ENCODE measurements around the gene KLF5. TPM values are rescaled to one million over a fixed set of nuclear protein-coding genes. Genes with fewer than 3 reads are reported as not detected.

KLF5 gene
- total and polyA plus RNA-seq, 10 of the 15 experiments (the other 5 are each of a cell fraction or from before 2014, with no cell fraction given) = 0.43 to 5.2 (median 1.0) TPM

GRCh38 chr13:73057284-73058063 lies 1.3 kb upstream of the KLF5 start:
- no peak overlapping the region for H3K4me2 ChIP-seq (ENCODE audit: control insufficient read depth, insufficient read depth)
- ChIA-PET SMC1A (ENCODE audit: uncharacterized antibody, unreplicated experiment) (interaction anchor here (1.0 to 1.2 kb wide), 2 partner anchors 22 to 419 kb away, joined by 3 read pairs; no protein-coding TSS in a partner anchor), POLR2A (no interaction called here), RAD21 (ENCODE audit: unreplicated experiment) (interaction anchor here (1.4 kb wide), 2 partner anchors 217 to 218 kb away, joined by 3 to 4 read pairs; no protein-coding TSS in a partner anchor), CTCF (interaction anchor here (1.0 to 1.4 kb wide), 3 partner anchors 14 to 187 kb away, joined by 3 to 4 read pairs (median 4); no protein-coding TSS in a partner anchor)
- H3K79me2 ChIP-seq (ENCODE audit: control insufficient read depth, insufficient read depth, low read length) = no peaks in the 10 kb centered on the region
- intact Hi-C loops (cut with micrococcal nuclease; ENCODE audit: unreplicated experiment) (no loop called here), in situ Hi-C loops (cut with MboI) (no loop called here)
- WGBS (ENCODE audit: insufficient coverage, insufficient replicate concordance, low lambda C conversion rate, missing lambda C conversion rate) = 83% methylated on average over 4 of the region's 4 CpGs
- H3K4me1 ChIP-seq (ENCODE audit: control insufficient read depth, insufficient read depth, low read length) = peaks cover 3% of the 10 kb centered on the region; the same call in 1 of the 2 replicates
- H3K9me3 ChIP-seq (replicated peaks; ENCODE audit: control insufficient read depth, insufficient read depth, low read length) = no peaks in the 10 kb centered on the region
- DNase-seq (ENCODE audit: low read depth, low spot score) (no peak), FAIRE-seq (no peak), ATAC-seq (no peak)
- no TSS peak for BruUV-seq (replicated peaks)
- TF ChIP-seq MXI1 (IDR thresholded peaks at IDR 0.05; ENCODE audit: low read depth, low read length) = no peak
- TF ChIP-seq ZNF687 (IDR thresholded peaks at IDR 0.05) = no peak
- TF ChIP-seq SRF (IDR thresholded peaks at IDR 0.05; ENCODE audit: low read depth in 2 of 2, low read length in 2 of 2) = no peak
- TF ChIP-seq EED (IDR thresholded peaks at IDR 0.05; ENCODE audit: low read depth) = no peak
- no peak for TF ChIP-seq CBX3 (IDR thresholded peaks at IDR 0.05; ENCODE audit: borderline replicate concordance, low read depth)
- no peak for TF ChIP-seq HSF1 (IDR thresholded peaks at IDR 0.05; ENCODE audit: low read depth, low read length)
- TF ChIP-seq SMC3 (IDR thresholded peaks at IDR 0.05; ENCODE audit: borderline replicate concordance, low read length) = no peak
- no peak for TF ChIP-seq CHD4 (IDR thresholded peaks at IDR 0.05)
- no peaks in the 10 kb centered on the region for H3K36me3 ChIP-seq (ENCODE audit: control insufficient read depth in 2 of 2, insufficient read depth in 2 of 2, low read length in 1 of 2)
- H2AFZ ChIP-seq (ENCODE audit: control insufficient read depth, low read depth, low read length) = no peak overlapping the region
- H3K27me3 ChIP-seq (replicated peaks in 1 of 2; ENCODE audit: control insufficient read depth in 2 of 2, insufficient read depth in 2 of 2, low read length in 1 of 2) = peaks cover 0 to 4% of the 10 kb centered on the region in 2 experiments; a peak in 2 of 4 replicates
- H4K20me1 ChIP-seq (ENCODE audit: control insufficient read depth, insufficient read depth) = no peaks in the 10 kb centered on the region
- no peak overlapping the region for H3K27ac ChIP-seq (ENCODE audit: control insufficient read depth, insufficient read depth)
- H3K4me3 ChIP-seq = no peak overlapping the region
- no peak overlapping the region for H3K9ac ChIP-seq (ENCODE audit: control insufficient read depth, insufficient read depth, low read length)

All from GM12878 (cell line).